Adrenal gland (tissue), 5 donors: ENCODE data around the gene POLD2.

ENCODE experiments used
- CTCF ChIP-seq, 6 experiments: fragments of 450-650 bp in 4 of 6; fragments of 200-600 bp in 2 of 6; sonication (generic) in 1 of 6; IDR thresholded peaks; 1 replicate in 5 of 6; 2 replicates in 1 of 6; pipeline versions ENCODE4 v1.5.1 to v1.8.0; 2016 to 2021; ENCODE audit warnings: antibody characterized with exemption in 6 of 6, mild to moderate bottlenecking in 2 of 6, moderate library complexity in 1 of 6
- POLR2A ChIP-seq, 2 donors: fragments of 450-650 bp; IDR thresholded peaks; one replicate each; pipeline ENCODE4 v1.6.1; 2017; ENCODE audit warnings: antibody characterized with exemption in 2 of 2, mild to moderate bottlenecking in 2 of 2, moderate library complexity in 1 of 2
- donor health status: DM: no; HTN: no; CAD: no.

- TF ChIP-seq CTCF (IDR thresholded peaks at IDR 0.05), result peak in 1 of 6 experiments; percentile 12
- TF ChIP-seq POLR2A (IDR thresholded peaks at IDR 0.05), result peak; percentile 36 to 38
Observed at GRCh38 chr7:44123190-44124003, at the start of gene POLD2.
